Heart right ventricle (tissue), 16 donors: ENCODE measurements around the gene CNTN2. TPM values are rescaled to one million over a fixed set of nuclear protein-coding genes. Genes with fewer than 3 reads are reported as not detected.

Experiments
- ATAC-seq, 8 donors: fragments of 200-7000 bp; cut with Tn5 transposase; one replicate each; pipeline ENCODE4 v1.9.1; 2020; ENCODE audit warnings: mild to moderate bottlenecking in 8 of 8, moderate library complexity in 8 of 8, moderate number of reproducible peaks in 1 of 8
- DNase-seq, 2 donors: peaks; one replicate each; pipeline ENCODE4 v3.0.0-alpha.2; 2020
- H3K27ac ChIP-seq, 10 donors: fragments of 200-600 bp; sonication (generic) in 2 of 10; one replicate each; pipeline versions ENCODE4 v1.5.0 to v1.8.0; 2020 to 2022; ENCODE audit warnings: mild to moderate bottlenecking in 3 of 10
- H3K27me3 ChIP-seq, 7 donors: fragments of 200-600 bp; one replicate each; pipeline ENCODE4 v1.8.0; 2021 to 2022; ENCODE audit warnings: mild to moderate bottlenecking in 2 of 7
- H3K36me3 ChIP-seq, 9 donors: fragments of 200-600 bp; sonication (generic) in 1 of 9; one replicate each; pipeline versions ENCODE4 v1.5.0 to v1.8.0; 2020 to 2022; ENCODE audit warnings: mild to moderate bottlenecking in 2 of 9
- H3K4me1 ChIP-seq, 9 donors: fragments of 200-600 bp; sonication (generic) in 1 of 9; one replicate each; pipeline versions ENCODE4 v1.5.0 to v1.8.0; 2020 to 2022; ENCODE audit warnings: mild to moderate bottlenecking in 4 of 9
- H3K4me3 ChIP-seq, 10 donors: fragments of 200-600 bp; sonication (generic) in 2 of 10; one replicate each; pipeline versions ENCODE4 v1.5.0 to v1.8.0; 2020 to 2022; ENCODE audit warnings: mild to moderate bottlenecking in 7 of 10, moderate library complexity in 2 of 10
- H3K9me3 ChIP-seq, 11 donors: fragments of 200-600 bp in 10 of 11; sonication (generic) in 2 of 11; one replicate each; pipeline versions ENCODE4 v1.5.0 to v1.8.0; 2013 to 2022; ENCODE audit warnings: mild to moderate bottlenecking in 2 of 11, control low read depth in 1 of 11, moderate library complexity in 1 of 11
- CTCF ChIP-seq, 9 donors: fragments of 200-600 bp; sonication (generic) in 2 of 9; IDR thresholded peaks; one replicate each; pipeline versions ENCODE4 v1.5.0 to v1.8.0; 2021 to 2022; ENCODE audit warnings: antibody characterized with exemption in 9 of 9, mild to moderate bottlenecking in 5 of 9, moderate library complexity in 1 of 9
- WGBS, 2 donors: extraction: QIAGEN DNeasy Blood & Tissue Kit; methylation state at CpG; one replicate each; pipeline ENCODE4 v1.1.7; 2013; ENCODE audit warnings: inconsistent platforms in 1 of 2; 5-methylcytosine and 5-hydroxymethylcytosine counted together
- intact Hi-C, 10 donors: fragments of 100-400 bp; cut with DNase I; formaldehyde crosslinking; loops; one replicate each; pipeline versions ENCODE4 v1.11.1 to v1.14.2; 2022
- polyA plus RNA-seq, 2 donors: library from polyadenylated mRNA; stranded (reverse); fragments of 200-250 nt; gene quantifications; one replicate each; pipeline ENCODE4 v1.2.3, GENCODE V29; 2013
- total RNA-seq, 10 donors: library from RNA; stranded (reverse); fragmentation: NEBNext Ultra II Directional in 3 of 10; extraction: Animal tissue kit (Norgen Biotek cat#: 25700) in 3 of 10; gene quantifications; one replicate each; pipeline versions ENCODE4 v1.2.1 to v1.2.4, GENCODE V29; 2021 to 2023
- donor health status: Arrhythmogenic right ventricular cardiomyopathy.
- donor health status: ischemic (EF 13 %, LVEDD 7.1; RV severe dilation, severe dysfunction).
- donor health status: healthy with polysubstance abuse.
- donor health status: DM: no; HTN: yes; CAD: no.
- donor health status: DM: no; HTN: no; CAD: no.
- donor health status: ischemic (EF 25% LVEDD 6.9; RV normal size, moderate dysfunction).
- donor health status: ischemic (EF 25% LVEDD 5.7; RV mildly dilated, moderate dysfunction).
- donor health status: healthy.
- donor health status: DM: yes; HTN: yes; CAD: no.
- donor health status: Ischemic cardiomyopathy.
- donor health status: ischemic (EF 35%, LVEDD 5.7; RV mildly dilated, moderate dysfunction).
- donor health status: nonischemic (EF 11% LVEDD 7.7; RV severe dilation, severe dysfunction).
- donor health status: DM: yes; HTN: yes; CAD: no.
- donor health status: PGD.
- donor health status: ischemic (EF 29% LVEDD 5.4; RV normal size, mild dysfunction).
- donor health status: nonischemic (EF 23%, LVEDD 6.1; RV moderate dilation, normal function).

The CNTN2 gene
- total and polyA plus RNA-seq, 12 donors = 0.04 to 0.73 (median 0.25) TPM; not detected in 3

GRCh38 chr1:205028390-205028789, 14.6 kb upstream of the CNTN2 start:
- H3K36me3 ChIP-seq = no peaks in the 10 kb centered on the region
- no peak overlapping the region for H3K4me3 ChIP-seq
- intact Hi-C loops = no loop called here
- H3K4me1 ChIP-seq = no peaks in the 10 kb centered on the region
- no peak for ATAC-seq
- no peak for TF ChIP-seq CTCF (IDR thresholded peaks at IDR 0.05)
- no peaks in the 10 kb centered on the region for H3K9me3 ChIP-seq
- no peak overlapping the region for H3K27ac ChIP-seq
- 83% methylated on average over 7 of the region's 7 CpGs for WGBS, 2 donors
- H3K27me3 ChIP-seq = peaks cover 0 to 28% (median 22%) of the 10 kb centered on the region in 7 donors
- DNase-seq = no peak

- intact Hi-C loops = no loop called here
- no peak for ATAC-seq
These were observed 14.1 kb upstream of the CNTN2 start for GRCh38 chr1:205028924-205029323.

DNA sequence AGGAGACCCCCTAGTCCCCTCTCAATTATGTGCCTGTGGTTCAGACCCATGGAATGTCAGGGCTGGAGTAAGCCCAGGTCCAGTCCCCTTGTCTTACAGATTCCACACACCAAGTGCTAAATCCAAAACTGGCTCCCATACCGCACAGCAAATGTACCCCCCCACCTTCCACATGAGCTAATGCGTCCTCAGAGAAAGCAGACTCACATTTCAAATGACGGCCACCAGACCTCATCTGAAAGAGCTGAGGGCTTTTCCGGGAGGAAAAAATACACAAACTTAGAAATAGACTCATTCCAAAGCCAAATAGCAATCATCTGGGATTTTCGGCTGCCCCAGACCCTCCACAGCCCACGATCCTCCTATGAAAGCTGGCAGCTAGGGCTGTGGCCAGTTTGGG, 12.8 kb upstream of the CNTN2 start:
- H3K27me3 ChIP-seq = peaks cover 0 to 28% (median 14%) of the 10 kb centered on the region in 7 donors
- no peaks in the 10 kb centered on the region for H3K36me3 ChIP-seq
- no peak for ATAC-seq
- DNase-seq = no peak
- no peak overlapping the region for H3K27ac ChIP-seq
- no peaks in the 10 kb centered on the region for H3K9me3 ChIP-seq
- H3K4me1 ChIP-seq = no peaks in the 10 kb centered on the region
- no peak overlapping the region for H3K4me3 ChIP-seq
- 65 to 69% methylated on average over 6 of the region's 6 CpGs for WGBS, 2 donors
- intact Hi-C loops = no loop called here
- no peak for TF ChIP-seq CTCF (IDR thresholded peaks at IDR 0.05)

More at GRCh38 chr1:205028924-205029323, 14.1 kb upstream of the CNTN2 start:
- Histone ChIP-seq H3K27me3 (peaks cover 0 to 28% (median 18%) of the 10 kb centered on the region in 7 donors), H3K4me3 (no peak overlapping the region), H3K36me3 (no peaks in the 10 kb centered on the region), H3K4me1 (no peaks in the 10 kb centered on the region), H3K9me3 (no peaks in the 10 kb centered on the region), H3K27ac (no peak overlapping the region)
- no peak for TF ChIP-seq CTCF (IDR thresholded peaks at IDR 0.05)
- DNase-seq = no peak
- WGBS, 2 donors = 63 to 74% methylated on average over 4 of the region's 4 CpGs

DNA sequence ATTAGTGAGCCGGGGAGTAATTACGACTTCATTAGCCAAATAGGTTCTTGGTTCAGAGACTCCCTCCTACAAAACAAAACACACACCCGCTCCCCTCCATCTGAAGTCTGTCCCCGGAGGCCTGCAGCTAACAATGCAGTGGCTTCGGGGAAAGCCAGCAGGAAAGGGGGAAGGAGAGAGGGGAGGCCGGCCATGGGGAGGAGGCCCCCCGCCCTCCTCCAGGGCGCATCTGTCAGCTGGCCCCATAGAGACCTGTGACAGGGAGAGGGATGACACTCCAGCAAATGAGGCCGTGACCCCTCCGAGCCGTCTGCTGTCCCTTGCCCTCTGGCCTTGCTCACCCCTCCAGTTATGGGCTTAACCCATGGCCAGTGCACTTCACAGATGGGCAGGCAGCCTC, 12.1 kb upstream of the CNTN2 start:
- Histone ChIP-seq H3K27ac (no peak overlapping the region), H3K4me1 (no peaks in the 10 kb centered on the region), H3K9me3 (no peaks in the 10 kb centered on the region), H3K4me3 (no peak overlapping the region), H3K27me3 (peaks cover 0 to 28% (median 14%) of the 10 kb centered on the region in 7 donors), H3K36me3 (no peaks in the 10 kb centered on the region)
- WGBS, 2 donors = 41 to 43% methylated on average over 11 of the region's 11 CpGs
- no peak for ATAC-seq
- no peak for TF ChIP-seq CTCF (IDR thresholded peaks at IDR 0.05)
- no peak for DNase-seq
- intact Hi-C loops = no loop called here
